Testis (tissue), 2 donors: ENCODE results near the gene GABRG2.

Source experiments
- CTCF ChIP-seq, 3 experiments: fragments of 450-650 bp in 2 of 3; fragments of 200-600 bp in 1 of 3; sonication (generic) in 1 of 3; IDR thresholded peaks; one replicate each; pipeline ENCODE4 v1.5.1; 2016 to 2019; ENCODE audit warnings: antibody characterized with exemption in 3 of 3, mild to moderate bottlenecking in 2 of 3, moderate library complexity in 1 of 3
- POLR2A ChIP-seq: fragments of 450-650 bp; IDR thresholded peaks from one replicate; pipeline ENCODE4 v1.6.1; 2017; ENCODE audit warnings: antibody characterized with exemption, mild to moderate bottlenecking, moderate library complexity

- no peak for TF ChIP-seq CTCF (IDR thresholded peaks at IDR 0.05)
- TF ChIP-seq POLR2A, result no peak
Observed at GRCh38 chr5:162132348-162132747, 64.8 kb downstream of the GABRG2 start.
